HepG2 (cell line): ENCODE data around the gene MSI2. TPM values are rescaled to one million over a fixed set of nuclear protein-coding genes. Genes with fewer than 3 reads are reported as not detected.

ENCODE experiments used
- ATAC-seq: fragments of 200-7000 bp; cut with Tn5 transposase; 3 replicates; pipeline ENCODE4 v1.9.1; 2020; ENCODE audit warnings: mild to moderate bottlenecking, moderate library complexity
- BruUV-seq: library from RNA; stranded (reverse); fragments of 400-500 nt; replicated peaks from 2 replicates; lab custom pipeline; 2021; lab: Mats Ljungman, UMichigan
- CTCF ChIA-PET: fragments of 300-600 bp; formaldehyde crosslinking; extraction: SDS; loops from one replicate; lab custom pipeline; 2021; ENCODE audit warnings: low total read pairs, inconsistent platforms, low intra/inter-chr PET ratio; lab: Yijun Ruan, JAX
- POLR2A ChIA-PET: fragments of 350-600 bp; sonication (Branson Sonifier 250); formaldehyde crosslinking; loops from one replicate; lab custom pipeline; 2020; ENCODE audit warnings: antibody characterized with exemption, inconsistent platforms; lab: Yijun Ruan, JAX
- DNase-seq: peaks from one replicate; pipeline ENCODE4 v3.0.0-alpha.2; 2015; ENCODE audit warnings: low spot score
- FAIRE-seq: peaks from 3 replicates; lab custom pipeline; 2011; peaks lifted over from hg19 to GRCh38; lab: Jason Lieb, UNC
- H2AFZ ChIP-seq: one replicate; pipeline ENCODE4 v1.6.1; 2011; ENCODE audit warnings: low read length, inconsistent platforms
- H3K27ac ChIP-seq: fragments of 300-600 bp; 3 replicates; pipeline ENCODE4 v1.8.0; 2011; ENCODE audit warnings: mixed run types, mild to moderate bottlenecking, mixed read lengths, low read length, inconsistent platforms; ENCODE audit not compliant: insufficient read depth; ENCODE audit errors: extremely low read length
- H3K27me3 ChIP-seq, 2 experiments: fragments of 200-600 bp in 1 of 2; 2 replicates in 1 of 2; 3 replicates in 1 of 2; pipeline versions ENCODE4 v1.6.0 to v1.8.0; 2011; ENCODE audit warnings: low read length in 2 of 2, mild to moderate bottlenecking in 2 of 2, moderate library complexity in 2 of 2, inconsistent platforms in 1 of 2; ENCODE audit not compliant: insufficient read depth in 2 of 2, control insufficient read depth in 1 of 2
- H3K36me3 ChIP-seq, 2 experiments: fragments of 200-600 bp in 1 of 2; replicated peaks in 1 of 2; 2 replicates in 1 of 2; 3 replicates in 1 of 2; pipeline versions ENCODE4 v1.5.1 to v1.8.0; 2011; ENCODE audit warnings: low read length in 2 of 2, inconsistent platforms in 1 of 2; ENCODE audit not compliant: insufficient read depth in 2 of 2, control insufficient read depth in 1 of 2
- H3K4me1 ChIP-seq: 2 replicates; pipeline ENCODE4 v1.5.1; 2012; ENCODE audit warnings: low read length, inconsistent platforms; ENCODE audit not compliant: insufficient read depth
- H3K4me2 ChIP-seq: 2 replicates; pipeline ENCODE4 v1.6.0; 2011; ENCODE audit warnings: low read depth, low read length, inconsistent platforms
- H3K4me3 ChIP-seq, 3 experiments: fragments of 200-600 bp in 1 of 3; sonication (generic), shearing (Covaris generic) in 1 of 3; replicated peaks in 1 of 3; 2 replicates each; pipeline ENCODE4 v1.5.1; 2011 to 2016; ENCODE audit warnings: low read length in 3 of 3, inconsistent platforms in 2 of 3, low read depth in 2 of 3, mild to moderate bottlenecking in 2 of 3, control low read depth in 1 of 3, mixed read lengths in 1 of 3; ENCODE audit not compliant: insufficient read depth in 1 of 3
- H3K79me2 ChIP-seq: one replicate; pipeline ENCODE4 v1.6.1; 2011; ENCODE audit warnings: low read length, inconsistent platforms; ENCODE audit not compliant: insufficient read depth
- H3K9ac ChIP-seq: 2 replicates; pipeline ENCODE4 v1.6.0; 2011; ENCODE audit warnings: mild to moderate bottlenecking, low read depth, low read length, inconsistent platforms; ENCODE audit not compliant: insufficient read depth
- H3K9me3 ChIP-seq: 2 replicates; pipeline ENCODE4 v1.5.1; 2012; ENCODE audit warnings: mild to moderate bottlenecking, low read length
- H4K20me1 ChIP-seq: 2 replicates; pipeline ENCODE4 v1.6.0; 2011; ENCODE audit warnings: inconsistent platforms, mild to moderate bottlenecking, low read length, moderate library complexity; ENCODE audit not compliant: insufficient read depth
- ATF7 ChIP-seq, 2 experiments: fragments of 450-650 bp in 1 of 2; sonication (generic) in 1 of 2; formaldehyde crosslinking in 1 of 2; IDR thresholded peaks; 2 replicates each; pipeline versions ENCODE4 v1.4.0 to v1.6.1; 2016 to 2020; ENCODE audit warnings: antibody characterized with exemption in 1 of 2, mild to moderate bottlenecking in 1 of 2, missing genetic modification reagents in 1 of 2
- CEBPB ChIP-seq: IDR thresholded peaks from 2 replicates; pipeline ENCODE4 v1.6.1; 2011; ENCODE audit warnings: low read depth, low read length, improper control_type of control experiment, borderline replicate concordance
- CEBPG ChIP-seq: IDR thresholded peaks from 2 replicates; pipeline ENCODE4 v1.6.1; 2016
- HNF4A ChIP-seq: sonication (generic); formaldehyde crosslinking; IDR thresholded peaks from 2 replicates; pipeline ENCODE4 v1.4.0; 2020; ENCODE audit warnings: missing genetic modification reagents
- MTF1 ChIP-seq: sonication (generic); formaldehyde crosslinking; IDR thresholded peaks from 2 replicates; pipeline ENCODE4 v1.5.0; 2020; ENCODE audit warnings: missing genetic modification reagents
- NFKB2 ChIP-seq: sonication (generic); formaldehyde crosslinking; IDR thresholded peaks from 2 replicates; pipeline ENCODE4 v1.4.0; 2020; ENCODE audit warnings: missing genetic modification reagents, borderline replicate concordance
- SKI ChIP-seq: fragments of 450-650 bp; IDR thresholded peaks from one replicate; pipeline ENCODE4 v1.6.1; 2018; ENCODE audit warnings: mild to moderate bottlenecking; ENCODE audit not compliant: partially characterized antibody
- ZBTB33 ChIP-seq: sonication (generic); formaldehyde crosslinking; IDR thresholded peaks from 2 replicates; pipeline ENCODE4 v1.4.0; 2020; ENCODE audit warnings: missing genetic modification reagents
- ZSCAN25 ChIP-seq: sonication (generic); formaldehyde crosslinking; IDR thresholded peaks from 2 replicates; pipeline ENCODE4 v1.8.0; 2022; ENCODE audit warnings: mild to moderate bottlenecking, missing genetic modification reagents
- WGBS: methylation state at CpG from one replicate; pipeline ENCODE4 v1.1.6; 2017; ENCODE audit warnings: low lambda C conversion rate; 5-methylcytosine and 5-hydroxymethylcytosine counted together
- in situ Hi-C: cut with HindIII; loops from 2 replicates; pipeline ENCODE4 v1.10.0; 2017; ENCODE audit warnings: low pct_unique_long_range_greater_than_20kb; ENCODE audit not compliant: extremely low pct_ligation_motif_present
- intact Hi-C: fragments of 100-400 bp; cut with micrococcal nuclease; formaldehyde crosslinking; loops from one replicate; pipeline ENCODE4 v1.10.0; 2022; ENCODE audit not compliant: unreplicated experiment
- polyA plus RNA-seq, 8 experiments: library from polyadenylated mRNA; depleted of rRNA in 3 of 8; stranded (reverse) in 7 of 8; unstranded in 1 of 8; fragments of >200 nt; fragmentation: Illumina TruSeq in 4 of 8; extraction: Trizol in 4 of 8; gene quantifications; 2 replicates each; pipeline versions ENCODE4 v1.2.1 to v1.2.3, GENCODE V29; 2011 to 2016; ENCODE audit warnings: low read depth in 4 of 8, missing spikeins in 1 of 8, mixed read lengths in 1 of 8; ENCODE audit not compliant: insufficient read depth in 1 of 8
- total RNA-seq, 5 experiments: library from RNA; depleted of rRNA; stranded (reverse); fragments of >200 nt; fragmentation: Illumina TruSeq; extraction: Trizol; gene quantifications; 2 replicates each; pipeline ENCODE4 v1.2.3, GENCODE V29; 2016; ENCODE audit warnings: low read depth in 1 of 5
- TF ChIP-seq, protein P1 (sequence below): sonication (generic); formaldehyde crosslinking; IDR thresholded peaks from 2 replicates; pipeline ENCODE4 v1.5.0; 2020; ENCODE audit warnings: mild to moderate bottlenecking, low read depth, missing genetic modification reagents, borderline replicate concordance
- TF ChIP-seq, protein P2 (sequence below): IDR thresholded peaks from 2 replicates; pipeline ENCODE4 v1.6.1; 2016

MSI2 gene
- total and polyA plus RNA-seq, 2 of the 13 experiments (the other 11 are each of a cell fraction or from before 2014, with no cell fraction given): 77.5 to 78.4 TPM

- TF ChIP-seq HNF4A (0 out of 2 replicates have a peak, but pooled peaks have one; percentile 6), SKI (no peak), NFKB2 (0 out of 2 replicates have a peak, but pooled peaks have one; percentile 39), CEBPG (CRISPR knock-in tag) (peak; percentile 31; the same call in 1 of the 2 replicates), ZBTB33 (peak; percentile 7; the same call in 1 of the 2 replicates), ZSCAN25 (0 out of 2 replicates have a peak, but pooled peaks have one; percentile 27), CEBPB (peak; percentile 80), MTF1 (no peak), ATF7 (IDR thresholded peaks at IDR 0.05) (peak; percentile 72), ATF7 (CRISPR knock-in tag; IDR thresholded peaks at IDR 0.05) (no peak)
- TF ChIP-seq, protein P1, sequence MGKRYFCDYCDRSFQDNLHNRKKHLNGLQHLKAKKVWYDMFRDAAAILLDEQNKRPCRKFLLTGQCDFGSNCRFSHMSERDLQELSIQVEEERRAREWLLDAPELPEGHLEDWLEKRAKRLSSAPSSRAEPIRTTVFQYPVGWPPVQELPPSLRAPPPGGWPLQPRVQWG (CRISPR knock-in tag): no peak
- TF ChIP-seq, protein P2, sequence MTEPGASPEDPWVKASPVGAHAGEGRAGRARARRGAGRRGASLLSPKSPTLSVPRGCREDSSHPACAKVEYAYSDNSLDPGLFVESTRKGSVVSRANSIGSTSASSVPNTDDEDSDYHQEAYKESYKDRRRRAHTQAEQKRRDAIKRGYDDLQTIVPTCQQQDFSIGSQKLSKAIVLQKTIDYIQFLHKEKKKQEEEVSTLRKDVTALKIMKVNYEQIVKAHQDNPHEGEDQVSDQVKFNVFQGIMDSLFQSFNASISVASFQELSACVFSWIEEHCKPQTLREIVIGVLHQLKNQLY (CRISPR knock-in tag): no peak
- TF ChIP-seq, all 625 proteins: peak for 7
- intact Hi-C loops: no loop called here
- H3K4me2 ChIP-seq: no peak overlapping the region
- H3K79me2 ChIP-seq: peaks cover 3% of the 10 kb centered on the region
- H3K27me3 ChIP-seq: no peaks in the 10 kb centered on the region
- no peak overlapping the region for H3K4me3 ChIP-seq
- no TSS peak for BruUV-seq
- no peak overlapping the region for H3K9ac ChIP-seq
- H4K20me1 ChIP-seq: no peaks in the 10 kb centered on the region
- no peaks in the 10 kb centered on the region for H3K9me3 ChIP-seq
- POLR2A ChIA-PET: interaction anchor here (1.0 to 1.6 kb wide), 3 partner anchors 11 to 36 kb away, joined by 3 to 4 read pairs (median 3); no protein-coding TSS in a partner anchor
- H3K36me3 ChIP-seq: peaks cover 1 to 3% of the 10 kb centered on the region in 2 experiments; a peak in 3 of 5 replicates
- no peak for ATAC-seq
- FAIRE-seq: no peak
- H3K4me1 ChIP-seq: peaks cover 84% of the 10 kb centered on the region
- H3K27ac ChIP-seq: no peak overlapping the region
- in situ Hi-C loops: no loop called here
- DNase-seq: no peak
- CTCF ChIA-PET: no interaction called here
- 95% methylated on average over 16 of the region's 17 CpGs for WGBS
- no peak overlapping the region for H2AFZ ChIP-seq
Measured at GRCh38 chr17:57541472-57542394, 285.4 kb downstream of the MSI2 start.
